Activated CD4-positive, alpha-beta T cell treated with anti-CD3 and anti-CD28 coated beads for 1 hour (primary cell): ENCODE results near the gene AGAP3.

Experiments used
- DNase-seq: peaks from one replicate; pipeline ENCODE4 v3.0.0-alpha.2; 2020

Gene AGAP3

GRCh38 chr7:151088856-151089699 lies 2.8 kb downstream of the AGAP3 start:
- DNase-seq, result no peak

- DNase-seq, result no peak
These were observed 3.8 kb downstream of the AGAP3 start for GRCh38 chr7:151089893-151090730.

- DNase-seq, result no peak
These were observed 4.7 kb downstream of the AGAP3 start for GRCh38 chr7:151091003-151091402.

- DNase-seq, result no peak
These were observed 5.2 kb downstream of the AGAP3 start for GRCh38 chr7:151091431-151091830.

- DNase-seq, result no peak
These were observed 5.7 kb downstream of the AGAP3 start for GRCh38 chr7:151091988-151092387.

GRCh38 chr7:151093748-151094147 lies 7.5 kb downstream of the AGAP3 start:
- DNase-seq, result no peak

- DNase-seq, result no peak
These were observed 8.4 kb downstream of the AGAP3 start for GRCh38 chr7:151094675-151095074.

- no peak for DNase-seq
These were observed 9.0 kb downstream of the AGAP3 start for GRCh38 chr7:151095123-151095797.

GRCh38 chr7:151095828-151096475 lies 9.7 kb downstream of the AGAP3 start:
- DNase-seq, result no peak

- DNase-seq, result no peak
These were observed 13.4 kb downstream of the AGAP3 start for GRCh38 chr7:151099486-151100211.

- DNase-seq, result no peak
These were observed 14.6 kb downstream of the AGAP3 start for GRCh38 chr7:151100921-151101320.

- no peak for DNase-seq
These were observed 15.5 kb downstream of the AGAP3 start for GRCh38 chr7:151101621-151102396.

- no peak for DNase-seq
These were observed 16.7 kb downstream of the AGAP3 start for GRCh38 chr7:151102991-151103390.

- DNase-seq, result no peak
These were observed 17.7 kb downstream of the AGAP3 start for GRCh38 chr7:151103973-151104372.

GRCh38 chr7:151104411-151105235 lies 18.3 kb downstream of the AGAP3 start:
- DNase-seq, result no peak

GRCh38 chr7:151107882-151108281 lies 21.6 kb downstream of the AGAP3 start:
- DNase-seq, result no peak

GRCh38 chr7:151109094-151110048 lies 23.1 kb downstream of the AGAP3 start:
- DNase-seq, result no peak

- no peak for DNase-seq
These were observed 24.1 kb downstream of the AGAP3 start for GRCh38 chr7:151110236-151110940.
